ENCODE data around the gene ITGBL1.

Gene ITGBL1

GRCh38 chr13:101763191-101763590 is 310.7 kb downstream of the ITGBL1 start:
- DNase-seq = no peak

Data from NCI-H446 treated with DMSO at 0.1 percent for 48 hours (cell line).